Activated T-cell treated with anti-CD3 and anti-CD28 coated beads, Interleukin-2, amount 50 U/mL, for 24 hours (primary cell): ENCODE data around the gene GNG10.
"Not testable (repeated sequence)": the region's sequence is repeated elsewhere in the genome, so short reads cannot be mapped to it uniquely, and the experiment has no call there.

ENCODE experiments used
- DNase-seq: peaks from one replicate; pipeline ENCODE4 v3.0.0-alpha.2; 2020
- H3K27ac Mint-ChIP-seq: 2 replicates; pipeline ENCODE4 v1.8.0; 2020; ENCODE audit warnings: mild to moderate bottlenecking, mixed read lengths
- H3K27me3 Mint-ChIP-seq: 2 replicates; pipeline ENCODE4 v1.8.0; 2020; ENCODE audit warnings: mixed read lengths
- H3K36me3 Mint-ChIP-seq: 2 replicates; pipeline ENCODE4 v1.8.0; 2020; ENCODE audit warnings: low read depth, mixed read lengths
- H3K4me1 Mint-ChIP-seq: 2 replicates; pipeline ENCODE4 v1.8.0; 2020; ENCODE audit warnings: low read depth, mixed read lengths
- H3K4me3 Mint-ChIP-seq: 2 replicates; pipeline ENCODE4 v1.8.0; 2020; ENCODE audit warnings: mild to moderate bottlenecking, moderate library complexity, mixed read lengths
- H3K9me3 Mint-ChIP-seq: 2 replicates; pipeline ENCODE4 v1.8.0; 2020; ENCODE audit warnings: mixed read lengths

GNG10 gene

GRCh38 chr9:111668026-111668573 lies 6.7 kb downstream of the GNG10 start:
- no peak for DNase-seq
- no peak overlapping the region for H3K4me3 Mint-ChIP-seq
- H3K27me3 Mint-ChIP-seq: no peaks in the 10 kb centered on the region
- H3K27ac Mint-ChIP-seq: no peak overlapping the region
- peaks cover 18% of the 10 kb centered on the region for H3K4me1 Mint-ChIP-seq
- H3K9me3 Mint-ChIP-seq: no peaks in the 10 kb centered on the region
- H3K36me3 Mint-ChIP-seq: peaks cover 67% of the 10 kb centered on the region

GRCh38 chr9:111668601-111669000 lies 7.2 kb downstream of the GNG10 start:
- H3K4me1 Mint-ChIP-seq: peaks cover 13% of the 10 kb centered on the region
- not testable (repeated sequence) for H3K27ac Mint-ChIP-seq, DNase-seq, H3K27me3 Mint-ChIP-seq, H3K4me3 Mint-ChIP-seq, H3K9me3 Mint-ChIP-seq
- peaks cover 65% of the 10 kb centered on the region for H3K36me3 Mint-ChIP-seq

- Mint-ChIP-seq H3K4me3 (no peak overlapping the region), H3K27ac (no peak overlapping the region), H3K27me3 (no peaks in the 10 kb centered on the region), H3K4me1 (no peaks in the 10 kb centered on the region), H3K9me3 (no peaks in the 10 kb centered on the region), H3K36me3 (peaks cover 44% of the 10 kb centered on the region)
- DNase-seq: no peak
These were observed 12.9 kb downstream of the GNG10 start for GRCh38 chr9:111674319-111674718.

GRCh38 chr9:111676116-111676515 lies 14.7 kb downstream of the GNG10 start:
- no peak for DNase-seq
- Mint-ChIP-seq H3K27me3 (no peaks in the 10 kb centered on the region), H3K4me3 (no peak overlapping the region), H3K27ac (no peak overlapping the region), H3K9me3 (no peaks in the 10 kb centered on the region), H3K36me3 (peaks cover 33% of the 10 kb centered on the region), H3K4me1 (no peaks in the 10 kb centered on the region)

- Mint-ChIP-seq H3K9me3 (no peaks in the 10 kb centered on the region), H3K27me3 (no peaks in the 10 kb centered on the region), H3K4me3 (no peak overlapping the region), H3K4me1 (no peaks in the 10 kb centered on the region), H3K36me3 (peaks cover 24% of the 10 kb centered on the region), H3K27ac (no peak overlapping the region)
- no peak for DNase-seq
These were observed 16.9 kb downstream of the GNG10 start for GRCh38 chr9:111678293-111678692.

GRCh38 chr9:111679199-111679598 lies 17.8 kb downstream of the GNG10 start:
- H3K27ac Mint-ChIP-seq: no peak overlapping the region
- no peaks in the 10 kb centered on the region for H3K9me3 Mint-ChIP-seq
- H3K27me3 Mint-ChIP-seq: no peaks in the 10 kb centered on the region
- H3K4me1 Mint-ChIP-seq: no peaks in the 10 kb centered on the region
- H3K4me3 Mint-ChIP-seq: no peak overlapping the region
- peaks cover 20% of the 10 kb centered on the region for H3K36me3 Mint-ChIP-seq
- DNase-seq: no peak

- DNase-seq: no peak
These were observed 22.0 kb downstream of the GNG10 start for GRCh38 chr9:111683392-111683791.

GRCh38 chr9:111691672-111692329 lies 30.4 kb downstream of the GNG10 start:
- Mint-ChIP-seq H3K27me3 (no peaks in the 10 kb centered on the region), H3K36me3 (peaks cover under 1% of the 10 kb centered on the region), H3K27ac (no peak overlapping the region), H3K4me1 (peaks cover 5% of the 10 kb centered on the region), H3K9me3 (no peaks in the 10 kb centered on the region), H3K4me3 (no peak overlapping the region)
- DNase-seq: no peak

More at GRCh38 chr9:111683392-111683791, 22.0 kb downstream of the GNG10 start:
- H3K9me3 Mint-ChIP-seq: no peaks in the 10 kb centered on the region
- no peaks in the 10 kb centered on the region for H3K27me3 Mint-ChIP-seq
- H3K4me3 Mint-ChIP-seq: no peak overlapping the region
- peaks cover 6% of the 10 kb centered on the region for H3K36me3 Mint-ChIP-seq
- H3K27ac Mint-ChIP-seq: no peak overlapping the region
- no peaks in the 10 kb centered on the region for H3K4me1 Mint-ChIP-seq

GRCh38 chr9:111696796-111697195 lies 35.4 kb downstream of the GNG10 start:
- Mint-ChIP-seq H3K36me3 (peaks cover 3% of the 10 kb centered on the region), H3K27me3 (no peaks in the 10 kb centered on the region), H3K9me3 (no peaks in the 10 kb centered on the region), H3K4me1 (peaks cover 7% of the 10 kb centered on the region), H3K27ac (no peak overlapping the region), H3K4me3 (no peak overlapping the region)
- no peak for DNase-seq

- Mint-ChIP-seq H3K27ac (no peak overlapping the region), H3K27me3 (no peaks in the 10 kb centered on the region), H3K36me3 (peaks cover 3% of the 10 kb centered on the region), H3K4me3 (no peak overlapping the region), H3K9me3 (no peaks in the 10 kb centered on the region), H3K4me1 (peaks cover 7% of the 10 kb centered on the region)
- DNase-seq: no peak
These were observed 39.4 kb downstream of the GNG10 start for GRCh38 chr9:111700776-111701175.

- no peak overlapping the region for H3K27ac Mint-ChIP-seq
- DNase-seq: no peak
- peaks cover 7% of the 10 kb centered on the region for H3K4me1 Mint-ChIP-seq
- H3K36me3 Mint-ChIP-seq: no peaks in the 10 kb centered on the region
- no peaks in the 10 kb centered on the region for H3K27me3 Mint-ChIP-seq
- no peaks in the 10 kb centered on the region for H3K9me3 Mint-ChIP-seq
- no peak overlapping the region for H3K4me3 Mint-ChIP-seq
These were observed 43.1 kb downstream of the GNG10 start for GRCh38 chr9:111704503-111704902.

GRCh38 chr9:111711548-111711947 lies 50.1 kb downstream of the GNG10 start:
- H3K27ac Mint-ChIP-seq: no peak overlapping the region
- DNase-seq: no peak
- no peaks in the 10 kb centered on the region for H3K9me3 Mint-ChIP-seq
- H3K4me1 Mint-ChIP-seq: no peaks in the 10 kb centered on the region
- H3K27me3 Mint-ChIP-seq: no peaks in the 10 kb centered on the region
- no peak overlapping the region for H3K4me3 Mint-ChIP-seq
- no peaks in the 10 kb centered on the region for H3K36me3 Mint-ChIP-seq

- Mint-ChIP-seq H3K27ac (no peak overlapping the region), H3K27me3 (no peaks in the 10 kb centered on the region), H3K4me3 (no peak overlapping the region), H3K36me3 (no peaks in the 10 kb centered on the region), H3K4me1 (no peaks in the 10 kb centered on the region), H3K9me3 (no peaks in the 10 kb centered on the region)
- DNase-seq: no peak
These were observed 51.0 kb downstream of the GNG10 start for GRCh38 chr9:111712369-111712768.

GRCh38 chr9:111715471-111715870 lies 54.1 kb downstream of the GNG10 start:
- no peak overlapping the region for H3K4me3 Mint-ChIP-seq
- H3K27me3 Mint-ChIP-seq: no peaks in the 10 kb centered on the region
- peaks cover 4% of the 10 kb centered on the region for H3K4me1 Mint-ChIP-seq
- H3K36me3 Mint-ChIP-seq: no peaks in the 10 kb centered on the region
- H3K27ac Mint-ChIP-seq: no peak overlapping the region
- no peak for DNase-seq
- no peaks in the 10 kb centered on the region for H3K9me3 Mint-ChIP-seq

- H3K9me3 Mint-ChIP-seq: no peaks in the 10 kb centered on the region
- H3K27ac Mint-ChIP-seq: no peak overlapping the region
- DNase-seq: no peak
- H3K4me3 Mint-ChIP-seq: no peak overlapping the region
- no peaks in the 10 kb centered on the region for H3K36me3 Mint-ChIP-seq
- H3K4me1 Mint-ChIP-seq: peaks cover 4% of the 10 kb centered on the region
- no peaks in the 10 kb centered on the region for H3K27me3 Mint-ChIP-seq
These were observed 58.1 kb downstream of the GNG10 start for GRCh38 chr9:111719541-111719940.
